Forelimb muscle (tissue), 1 donor: ENCODE data around the gene ITPK1. TPM values are rescaled to one million over a fixed set of nuclear protein-coding genes. Genes with fewer than 3 reads are reported as not detected.

ENCODE experiments used
- DNase-seq: peaks from one replicate; pipeline ENCODE4 v3.0.0-alpha.2; 2013; ENCODE audit warnings: low read depth
- polyA plus RNA-seq: library from polyadenylated mRNA; unstranded; fragments of 120-200 nt; gene quantifications from one replicate; pipeline ENCODE4 v1.2.1, GENCODE V29; 2013; ENCODE audit not compliant: insufficient read length

The ITPK1 gene
- polyA plus RNA-seq, 1 donor: 14.5 TPM

GRCh38 chr14:93061380-93062012, 54.2 kb downstream of the ITPK1 start:
- DNase-seq: no peak

- DNase-seq: no peak
These were observed 54.9 kb downstream of the ITPK1 start for GRCh38 chr14:93060841-93061240.

GRCh38 chr14:93059917-93060545, 55.7 kb downstream of the ITPK1 start:
- DNase-seq: no peak

GRCh38 chr14:93059260-93059659, 56.5 kb downstream of the ITPK1 start:
- DNase-seq: no peak

- DNase-seq: no peak
These were observed 58.0 kb downstream of the ITPK1 start for GRCh38 chr14:93057586-93058280.

GRCh38 chr14:93056840-93057585, 58.7 kb downstream of the ITPK1 start:
- DNase-seq: no peak

- DNase-seq: no peak
These were observed 59.4 kb downstream of the ITPK1 start for GRCh38 chr14:93056166-93056839.

- DNase-seq: no peak
These were observed 60.0 kb downstream of the ITPK1 start for GRCh38 chr14:93055651-93056115.

- no peak for DNase-seq
These were observed 60.8 kb downstream of the ITPK1 start for GRCh38 chr14:93054876-93055275.

GRCh38 chr14:93054006-93054405, 61.7 kb downstream of the ITPK1 start:
- no peak for DNase-seq

GRCh38 chr14:93051600-93052546, 63.9 kb downstream of the ITPK1 start:
- DNase-seq: no peak

GRCh38 chr14:93050761-93051160, 65.0 kb downstream of the ITPK1 start:
- DNase-seq: no peak

- no peak for DNase-seq
These were observed 65.8 kb downstream of the ITPK1 start for GRCh38 chr14:93049867-93050331.

GRCh38 chr14:93049315-93049714, 66.4 kb downstream of the ITPK1 start:
- DNase-seq: no peak

- no peak for DNase-seq
These were observed 66.9 kb downstream of the ITPK1 start for GRCh38 chr14:93048843-93049242.

GRCh38 chr14:93047661-93048060, 68.1 kb downstream of the ITPK1 start:
- DNase-seq: no peak

- DNase-seq: no peak
These were observed 68.6 kb downstream of the ITPK1 start for GRCh38 chr14:93047157-93047556.

- no peak for DNase-seq
These were observed 69.0 kb downstream of the ITPK1 start for GRCh38 chr14:93046705-93047050.

GRCh38 chr14:93045965-93046704, 69.6 kb downstream of the ITPK1 start:
- no peak for DNase-seq

- DNase-seq: no peak
These were observed 70.5 kb downstream of the ITPK1 start for GRCh38 chr14:93045211-93045674.
